ACC112 (cell line): ENCODE results near the gene TRIM67.

Experiments
- H2AFZ ChIP-seq: fragments of 200-600 bp; sonication (generic); one replicate; pipeline ENCODE4 v1.6.0; 2017; ENCODE audit warnings: antibody characterized with exemption, low read length; ENCODE audit not compliant: unreplicated experiment
- H3K27ac ChIP-seq: fragments of 200-600 bp; sonication (generic); 2 replicates; pipeline ENCODE4 v1.5.1; 2014; ENCODE audit warnings: low read depth, mild to moderate bottlenecking, antibody characterized with exemption, low read length, moderate library complexity
- H3K27me3 ChIP-seq: fragments of 200-600 bp; sonication (generic); 2 replicates; pipeline ENCODE4 v1.6.1; 2014; ENCODE audit warnings: mild to moderate bottlenecking, antibody characterized with exemption, low read length, moderate library complexity, mixed read lengths; ENCODE audit not compliant: insufficient read depth
- H3K36me3 ChIP-seq: fragments of 200-600 bp; sonication (generic); 2 replicates; pipeline ENCODE4 v1.6.1; 2016; ENCODE audit warnings: mild to moderate bottlenecking, antibody characterized with exemption, low read length, moderate library complexity, mixed read lengths; ENCODE audit not compliant: insufficient read depth
- H3K4me1 ChIP-seq: fragments of 200-600 bp; sonication (generic); one replicate; pipeline ENCODE4 v1.6.1; 2016; ENCODE audit warnings: low read length, mixed read lengths; ENCODE audit not compliant: insufficient read depth, unreplicated experiment, control insufficient read depth
- H3K4me3 ChIP-seq: fragments of 200-600 bp; sonication (generic); 2 replicates; pipeline ENCODE4 v1.5.1; 2014; ENCODE audit warnings: mild to moderate bottlenecking, low read depth, low read length
- H3K79me2 ChIP-seq: fragments of 200-600 bp; sonication (generic); one replicate; pipeline ENCODE4 v1.6.0; 2016; ENCODE audit warnings: low read length; ENCODE audit not compliant: control insufficient read depth, unreplicated experiment, insufficient read depth

The TRIM67 gene

DNA sequence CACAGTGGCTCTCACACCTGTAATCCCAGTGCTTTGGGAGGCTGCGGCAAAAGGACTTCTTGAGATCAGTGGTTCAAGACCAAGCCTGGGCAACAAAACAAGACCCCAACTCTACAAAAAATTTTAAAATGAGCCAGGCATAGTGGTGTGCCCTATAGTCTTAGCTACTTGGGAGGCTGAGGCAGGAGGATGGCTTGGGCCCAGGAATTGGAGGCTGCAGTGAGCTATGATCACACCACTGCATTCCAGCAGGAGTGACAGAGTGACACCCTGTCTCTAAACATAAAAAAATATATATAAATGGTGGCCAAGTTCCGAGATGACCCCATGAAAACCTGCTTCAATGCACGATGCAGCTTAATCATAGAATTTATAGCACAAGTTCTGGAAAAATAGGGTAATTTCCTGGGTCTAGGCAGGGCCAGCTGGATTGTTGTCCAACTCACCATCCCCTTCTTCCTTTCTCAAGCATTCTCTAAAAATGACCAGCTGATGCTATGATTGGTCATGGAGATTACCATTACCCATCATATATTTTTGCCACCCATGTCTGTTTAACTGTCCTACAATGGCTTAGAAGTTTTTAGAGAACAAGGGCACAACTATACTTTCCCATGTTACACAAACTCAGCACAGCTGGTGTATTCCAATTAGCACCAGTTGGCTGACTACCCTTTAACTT lies 73.8 kb downstream of the TRIM67 start:
- peaks cover 7% of the 10 kb centered on the region for H3K4me1 ChIP-seq
- peaks cover 21% of the 10 kb centered on the region for H3K79me2 ChIP-seq
- H3K4me3 ChIP-seq = no peak overlapping the region
- H3K36me3 ChIP-seq = peaks cover 10% of the 10 kb centered on the region; the same call in 1 of the 2 replicates
- no peaks in the 10 kb centered on the region for H3K27me3 ChIP-seq
- no peak overlapping the region for H3K27ac ChIP-seq
- H2AFZ ChIP-seq = no peak overlapping the region

DNA sequence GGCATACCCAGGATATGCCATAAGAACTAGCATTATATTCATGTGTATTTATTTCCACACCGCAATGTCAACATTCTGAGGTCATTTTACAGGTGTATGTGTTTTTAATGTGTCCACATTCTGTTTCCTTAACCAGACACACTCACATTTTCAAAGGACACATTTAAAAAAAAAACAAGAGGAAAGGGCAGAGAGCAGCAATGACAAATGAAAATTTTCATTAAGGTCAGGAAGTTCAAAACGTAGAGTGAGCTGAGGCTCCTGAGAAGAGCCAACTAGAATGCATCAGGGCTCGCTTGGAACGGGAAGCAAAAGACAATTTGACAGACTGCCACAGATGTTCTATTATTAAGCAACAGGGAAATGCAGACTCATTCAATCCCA lies 74.3 kb downstream of the TRIM67 start:
- no peaks in the 10 kb centered on the region for H3K27me3 ChIP-seq
- peaks cover 24% of the 10 kb centered on the region for H3K79me2 ChIP-seq
- peaks cover 7% of the 10 kb centered on the region for H3K4me1 ChIP-seq
- no peak overlapping the region for H3K27ac ChIP-seq
- no peak overlapping the region for H2AFZ ChIP-seq
- peaks cover 10% of the 10 kb centered on the region; the same call in 1 of the 2 replicates for H3K36me3 ChIP-seq
- no peak overlapping the region for H3K4me3 ChIP-seq

DNA sequence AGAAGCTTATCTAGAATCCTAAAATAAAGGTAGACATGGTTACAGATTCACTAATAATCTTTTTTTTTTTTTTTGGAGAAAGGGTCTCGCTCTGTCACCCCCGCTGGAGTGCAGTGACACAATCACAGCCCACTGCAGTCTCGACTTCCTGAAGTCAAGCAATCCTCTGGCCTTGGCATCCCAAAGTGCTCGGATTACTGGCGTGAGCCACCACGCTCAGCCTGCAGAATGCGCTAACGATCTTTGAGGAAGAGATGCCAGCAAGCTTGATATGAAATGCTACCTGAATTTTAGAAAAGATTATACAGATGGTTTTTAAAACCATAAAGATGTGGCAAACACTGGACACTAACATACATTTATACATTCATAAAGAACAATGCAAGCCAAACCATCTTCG lies 75.1 kb downstream of the TRIM67 start:
- peaks cover 10% of the 10 kb centered on the region; the same call in 1 of the 2 replicates for H3K36me3 ChIP-seq
- H3K27me3 ChIP-seq = no peaks in the 10 kb centered on the region
- H3K4me1 ChIP-seq = peaks cover 7% of the 10 kb centered on the region
- H3K27ac ChIP-seq = no peak overlapping the region
- H3K79me2 ChIP-seq = peaks cover 27% of the 10 kb centered on the region
- no peak overlapping the region for H2AFZ ChIP-seq
- no peak overlapping the region for H3K4me3 ChIP-seq

DNA sequence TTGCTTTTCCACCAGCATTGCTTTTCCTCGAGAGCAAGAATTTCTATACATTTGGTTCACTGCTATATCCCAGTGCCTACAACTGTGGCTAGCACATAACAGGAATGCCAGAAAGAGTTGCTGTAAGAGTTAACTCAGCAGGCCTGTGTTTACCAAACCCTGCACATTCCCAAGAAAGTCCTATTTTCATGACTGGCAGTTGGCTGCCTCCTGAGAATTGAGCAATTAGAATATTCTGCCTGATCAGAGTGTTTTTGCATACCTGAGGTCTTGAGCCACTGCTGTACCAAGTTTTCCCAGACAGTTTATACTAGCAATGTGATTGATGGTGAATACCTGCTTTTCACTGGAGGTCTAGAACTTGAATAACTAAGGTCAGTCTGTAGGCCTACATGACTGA lies 76.4 kb downstream of the TRIM67 start:
- Histone ChIP-seq H3K4me1 (peaks cover 18% of the 10 kb centered on the region), H3K36me3 (peaks cover 10% of the 10 kb centered on the region; the same call in 1 of the 2 replicates), H3K27ac (no peak overlapping the region), H3K4me3 (no peak overlapping the region), H3K79me2 (peaks cover 35% of the 10 kb centered on the region), H2AFZ (no peak overlapping the region), H3K27me3 (no peaks in the 10 kb centered on the region)

DNA sequence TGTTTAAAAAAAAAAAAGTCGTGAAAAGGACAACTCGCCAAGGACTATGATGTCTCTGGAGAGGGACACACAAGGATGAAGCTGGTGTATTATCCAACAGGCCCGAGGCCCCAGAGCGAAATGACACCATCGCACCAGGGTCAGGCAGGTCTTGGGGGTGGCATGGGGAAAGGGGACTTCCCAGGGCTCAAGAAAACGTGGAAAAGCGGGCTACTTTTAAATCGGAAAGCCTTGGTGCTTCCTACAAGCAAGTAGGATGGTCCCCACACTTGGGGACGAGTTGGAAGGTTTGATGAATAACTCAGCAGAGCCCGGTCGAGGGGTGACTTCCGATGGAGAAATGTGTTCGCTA lies 78.6 kb downstream of the TRIM67 start:
- no peaks in the 10 kb centered on the region for H3K27me3 ChIP-seq
- peaks cover 10% of the 10 kb centered on the region; the same call in 1 of the 2 replicates for H3K36me3 ChIP-seq
- peak overlapping the region; percentile 97 for H2AFZ ChIP-seq
- peaks cover 54% of the 10 kb centered on the region for H3K79me2 ChIP-seq
- peaks cover 18% of the 10 kb centered on the region for H3K4me1 ChIP-seq
- peak overlapping the region; percentile 78 for H3K4me3 ChIP-seq
- H3K27ac ChIP-seq = no peak overlapping the region

DNA sequence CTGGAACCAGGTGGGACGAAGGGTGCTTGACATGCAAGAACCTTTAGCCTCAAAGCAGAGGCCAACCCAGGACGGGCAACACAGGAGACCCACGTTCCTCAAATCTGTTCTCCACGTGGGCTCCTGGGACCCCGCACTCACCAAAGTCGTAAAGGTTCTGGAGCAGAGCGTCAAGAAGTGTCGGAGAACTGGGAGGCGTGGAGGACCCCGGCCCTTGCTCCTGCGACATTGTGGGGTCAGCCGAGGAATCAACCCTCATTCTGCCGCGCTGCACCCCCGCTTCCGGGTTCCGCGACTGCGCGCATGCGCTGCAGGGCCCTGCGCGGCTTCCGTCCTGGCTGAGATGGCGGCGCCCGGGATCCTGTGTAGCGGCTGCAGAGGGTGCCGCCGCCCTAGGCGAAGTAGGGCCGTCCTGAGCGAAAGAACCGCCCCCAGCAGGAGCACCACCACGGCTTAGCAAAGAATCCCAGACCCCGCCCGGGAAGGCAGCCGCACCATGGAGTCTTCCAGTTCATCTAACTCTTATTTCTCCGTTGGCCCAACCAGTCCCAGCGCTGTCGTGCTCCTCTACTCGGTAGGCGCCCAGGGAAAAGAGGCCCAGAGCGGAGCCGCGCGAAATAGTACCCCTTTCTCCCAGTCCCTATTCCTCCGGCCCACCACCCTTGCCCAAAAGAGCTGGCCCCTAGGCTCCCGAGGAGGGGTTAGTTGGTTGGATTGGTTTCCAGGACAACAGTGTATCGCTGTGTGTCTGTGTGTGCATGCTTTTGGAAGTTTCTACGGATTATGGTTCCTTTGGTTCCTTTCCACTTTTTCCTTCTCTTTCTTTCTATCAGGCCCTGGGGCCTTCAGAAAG lies 79.3 kb downstream of the TRIM67 start, which contains the start of gene GNPAT:
Gene GNPAT (plus strand): TSS at position 330 of the 853 bp plus-strand sequence. CDS start 167 bp downstream, at position 497.
- Histone ChIP-seq H3K27ac (peak within 1 kb of the TSS; percentile 14; the same call in 1 of the 2 replicates), H3K36me3 (peaks cover 7% of the 10 kb centered on the region; the same call in 1 of the 2 replicates), H3K4me1 (peaks cover 18% of the 10 kb centered on the region), H3K4me3 (peak within 1 kb of the TSS; percentile 78), H2AFZ (peak within 1 kb of the TSS; percentile 97), H3K27me3 (no peaks in the 10 kb centered on the region), H3K79me2 (peaks cover 57% of the 10 kb centered on the region)

DNA sequence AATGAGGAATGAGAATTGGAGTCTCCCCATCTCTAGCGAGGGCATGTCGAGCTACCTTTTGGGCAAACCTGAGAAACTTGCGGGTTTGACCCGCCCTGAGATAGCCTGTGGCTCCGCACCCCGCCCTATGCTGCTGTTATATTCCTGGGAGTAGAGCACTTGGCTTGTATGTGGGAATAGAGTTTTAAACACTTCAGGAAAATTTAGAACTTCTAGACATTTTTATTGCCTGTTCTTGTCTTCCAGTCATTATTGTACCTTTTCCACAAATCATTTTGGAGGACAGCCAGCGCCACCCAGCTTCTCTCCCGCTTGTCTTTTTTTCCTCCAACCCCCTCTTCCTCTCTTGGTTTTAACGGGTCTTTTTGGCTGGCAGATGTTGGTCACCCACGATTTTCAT lies 79.9 kb downstream of the TRIM67 start:
- Histone ChIP-seq H2AFZ (peak overlapping the region; percentile 69), H3K4me3 (peak overlapping the region; percentile 78), H3K4me1 (peaks cover 18% of the 10 kb centered on the region), H3K36me3 (0 out of 2 replicates have a peak, but pooled peaks cover 8% of the 10 kb centered on the region), H3K27me3 (no peaks in the 10 kb centered on the region), H3K27ac (peak overlapping the region; percentile 14; the same call in 1 of the 2 replicates), H3K79me2 (peaks cover 63% of the 10 kb centered on the region)

DNA sequence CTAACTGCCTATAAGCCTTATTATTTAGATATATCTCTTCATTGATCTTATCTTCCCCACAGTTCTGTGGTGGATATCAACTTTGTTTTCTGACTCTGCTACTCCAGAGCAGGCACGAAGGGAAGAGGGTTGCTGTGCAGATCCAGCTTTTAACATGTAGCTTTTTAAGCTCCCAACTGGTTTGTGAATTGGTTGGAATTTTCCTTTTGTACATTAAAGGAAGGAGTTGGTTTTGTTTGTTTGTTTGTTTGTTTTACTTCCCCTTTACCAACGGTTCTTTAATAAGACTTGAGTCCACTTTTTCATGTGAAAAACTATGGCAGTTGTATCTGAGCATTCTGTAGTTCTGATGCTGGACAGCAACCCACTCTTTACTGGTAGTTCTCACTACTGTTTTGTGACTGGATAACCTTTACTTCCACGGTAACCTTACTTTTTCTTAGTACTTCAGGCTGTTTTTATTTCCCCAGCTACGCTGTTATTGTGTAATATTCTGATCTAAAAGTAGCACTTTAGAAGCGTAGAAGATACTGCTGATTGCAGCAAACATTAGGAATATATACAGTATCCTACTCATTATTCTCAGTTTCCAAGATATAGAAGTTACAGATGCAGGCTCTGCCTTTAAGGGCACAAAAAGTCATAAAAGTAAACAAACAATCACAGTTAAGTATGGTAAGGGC lies 80.8 kb downstream of the TRIM67 start:
- Histone ChIP-seq H3K79me2 (peaks cover 72% of the 10 kb centered on the region), H3K27ac (no peak overlapping the region)

DNA sequence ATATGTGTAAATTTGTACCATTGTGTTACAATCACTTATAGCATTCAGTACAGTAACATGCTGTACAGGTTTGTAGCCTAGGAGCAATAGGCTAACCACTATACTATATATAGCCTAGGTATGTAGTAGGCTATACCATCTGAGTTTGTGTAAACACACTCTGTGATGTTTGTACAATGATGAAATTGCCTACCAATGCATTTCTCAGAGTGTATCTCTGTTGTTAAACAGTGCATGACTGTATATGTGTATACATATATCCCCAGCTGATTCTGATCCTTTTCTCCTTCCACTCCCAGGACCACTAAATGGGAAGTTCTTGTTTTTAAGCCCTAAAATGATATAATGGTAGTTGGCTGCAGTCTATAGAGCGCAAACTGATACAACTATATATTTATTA lies 86.9 kb downstream of the TRIM67 start:
- Histone ChIP-seq H3K79me2 (peaks cover 49% of the 10 kb centered on the region), H3K27me3 (no peaks in the 10 kb centered on the region), H3K27ac (no peak overlapping the region), H3K4me1 (no peaks in the 10 kb centered on the region), H2AFZ (no peak overlapping the region), H3K36me3 (peaks cover 28% of the 10 kb centered on the region), H3K4me3 (no peak overlapping the region)

More for the DNA sequence above, 80.8 kb downstream of the TRIM67 start:
- H3K4me3 ChIP-seq = peak overlapping the region; percentile 78
- 0 out of 2 replicates have a peak, but pooled peaks cover 12% of the 10 kb centered on the region for H3K36me3 ChIP-seq
- no peak overlapping the region for H2AFZ ChIP-seq
- H3K4me1 ChIP-seq = peaks cover 18% of the 10 kb centered on the region
- H3K27me3 ChIP-seq = no peaks in the 10 kb centered on the region

DNA sequence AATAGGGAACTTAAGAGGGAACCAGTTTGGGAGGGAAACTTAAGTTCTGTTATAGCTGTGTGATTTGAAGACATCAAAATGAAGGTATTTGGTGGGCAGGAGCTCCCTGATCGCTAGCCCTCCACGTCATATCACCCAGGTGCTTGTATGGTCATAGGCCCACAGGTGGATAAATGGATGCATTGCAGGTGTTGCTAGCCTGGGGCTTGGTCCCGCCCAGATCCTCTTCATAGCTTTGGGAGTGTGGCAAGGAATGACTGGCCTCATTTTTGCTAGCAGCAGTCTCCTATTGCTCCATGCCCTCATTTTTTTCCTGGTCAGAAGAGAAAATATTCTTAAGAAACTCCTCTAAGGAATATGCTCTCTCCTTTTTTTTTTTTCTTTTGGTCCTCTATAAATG lies 90.5 kb downstream of the TRIM67 start:
- H3K27ac ChIP-seq = no peak overlapping the region
- no peaks in the 10 kb centered on the region for H3K27me3 ChIP-seq
- H2AFZ ChIP-seq = no peak overlapping the region
- peaks cover 18% of the 10 kb centered on the region for H3K79me2 ChIP-seq
- no peak overlapping the region for H3K4me3 ChIP-seq
- H3K4me1 ChIP-seq = no peaks in the 10 kb centered on the region
- peaks cover 37% of the 10 kb centered on the region for H3K36me3 ChIP-seq
